Measurements from ENCODE around the gene FBXL12. TPM values are rescaled to one million over a fixed set of nuclear protein-coding genes. Genes with fewer than 3 reads are reported as not detected.
"Not testable (repeated sequence)": the region's sequence is repeated elsewhere in the genome, so short reads cannot be mapped to it uniquely, and the experiment has no call there.

FBXL12 gene
- total and polyA plus RNA-seq, 5 experiments from 2014 or later: 8.3 to 42.1 (median 15.6) TPM

DNA sequence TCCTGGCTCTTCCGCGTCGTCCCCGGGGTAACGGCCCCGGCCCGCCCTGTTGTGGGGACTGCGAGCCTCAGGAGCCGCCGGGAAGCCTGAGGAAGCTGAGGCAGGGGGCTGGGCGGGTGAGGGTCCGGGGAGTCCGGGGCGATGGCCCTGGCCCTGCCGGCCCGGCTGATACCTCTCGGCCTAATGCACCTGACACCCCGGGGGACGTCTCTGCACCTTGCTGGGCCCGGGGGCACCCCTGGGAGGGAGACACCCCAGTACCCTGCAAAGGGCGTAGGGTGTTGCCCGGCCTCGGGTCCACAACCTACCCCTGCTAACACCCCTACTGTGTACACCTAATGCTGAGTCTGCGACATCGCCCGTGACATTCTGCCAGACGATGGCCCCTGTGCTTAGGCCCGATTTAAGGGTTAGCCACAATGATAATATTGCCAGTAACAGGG is 16.6 kb upstream of the FBXL12 start:
- Mint-ChIP-seq H3K27ac (peak overlapping the region in 7 of 10 donors; percentile 61 to 92 (median 78)), H3K4me3 (peak overlapping the region; percentile 82 to 97 (median 89)), H3K9me3 (no peaks in the 10 kb centered on the region), H3K4me1 (peaks cover 6 to 30% (median 13%) of the 10 kb centered on the region in 4 donors), H3K36me3 (peaks cover 0 to 28% (median 5%) of the 10 kb centered on the region in 3 donors), H3K27me3 (no peaks in the 10 kb centered on the region)
- DNase-seq (peak in 1 of 10 donors; percentile 23), ATAC-seq (no peak)
- POLR2A ChIA-PET: interaction anchor here (0.5 to 1.9 kb wide), 9 partner anchors 7 to 307 kb away, joined by 3 to 12 read pairs (median 6); partner anchors contain the start of gene UBL5

DNA sequence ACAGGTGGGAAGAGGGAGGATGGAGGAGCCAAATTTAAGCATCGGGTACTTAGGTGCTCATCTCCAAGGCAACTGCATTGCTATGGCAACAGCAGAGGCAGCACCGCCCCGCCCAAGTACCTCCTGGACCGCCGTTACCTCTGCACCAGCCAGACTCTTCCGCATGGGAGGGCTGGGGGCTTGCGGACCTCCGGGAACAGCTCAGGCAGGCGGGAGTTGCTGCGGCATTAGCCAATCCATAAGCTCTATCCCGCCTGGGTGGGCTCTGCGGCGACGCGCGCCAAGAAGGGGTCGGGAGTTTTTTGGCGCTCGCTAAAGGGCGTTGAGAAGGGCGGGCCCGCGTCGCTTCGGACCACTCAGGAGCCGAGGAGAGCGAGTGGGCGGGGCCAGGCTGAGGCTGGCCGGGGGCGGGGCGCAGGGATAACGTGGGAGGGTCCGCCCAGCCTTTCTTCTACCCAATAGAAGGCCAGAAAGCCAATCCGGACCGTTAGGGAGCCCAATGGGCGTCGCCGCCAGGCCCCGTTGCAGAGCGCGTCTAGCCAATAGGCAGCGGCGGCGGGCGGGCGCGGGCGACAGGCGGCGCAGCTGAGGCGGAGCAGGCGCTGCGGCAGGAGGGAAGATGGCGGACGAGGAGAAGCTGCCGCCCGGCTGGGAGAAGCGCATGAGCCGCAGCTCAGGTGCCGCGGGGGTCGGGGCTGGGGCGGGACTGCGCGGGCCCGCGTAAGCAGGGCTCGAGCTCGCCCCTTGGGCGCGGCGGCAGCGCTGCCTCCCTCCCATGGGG is 16.0 kb upstream of the FBXL12 start, which contains the start of gene PIN1:
TSS of gene PIN1 (plus strand) at position 593 of the 781 bp plus-strand sequence. CDS start at position 620, 27 bp downstream.
- peak; percentile 97 to 100 (median 99) for DNase-seq
- H3K27me3 Mint-ChIP-seq: no peaks in the 10 kb centered on the region
- no peaks in the 10 kb centered on the region for H3K9me3 Mint-ChIP-seq
- H3K36me3 Mint-ChIP-seq: peaks cover 0 to 28% (median 2%) of the 10 kb centered on the region in 3 donors
- peaks cover 7 to 30% (median 14%) of the 10 kb centered on the region in 4 donors for H3K4me1 Mint-ChIP-seq
- ATAC-seq: peak; percentile 96
- H3K27ac Mint-ChIP-seq: peak within 1 kb of the TSS; percentile 77 to 98 (median 94)
- POLR2A ChIA-PET: interaction anchor here (0.5 to 1.9 kb wide), 12 partner anchors 8 to 308 kb away, joined by 3 to 12 read pairs (median 4); partner anchors contain the start of genes FBXL12 and ZNF846
- H3K4me3 Mint-ChIP-seq: peak within 1 kb of the TSS; percentile 89 to 97 (median 94)

- no peaks in the 10 kb centered on the region for H3K27me3 Mint-ChIP-seq
- H3K36me3 Mint-ChIP-seq: peaks cover 0 to 25% (median 4%) of the 10 kb centered on the region in 3 donors
- peak overlapping the region; percentile 89 to 97 (median 94) for H3K4me3 Mint-ChIP-seq
- POLR2A ChIA-PET: interaction anchor here (0.7 to 1.9 kb wide), 6 partner anchors 15 to 308 kb away, joined by 3 to 12 read pairs (median 6); partner anchors contain the start of gene FBXL12
- ATAC-seq: no peak
- peak overlapping the region; percentile 77 to 98 (median 94) for H3K27ac Mint-ChIP-seq
- no peaks in the 10 kb centered on the region for H3K9me3 Mint-ChIP-seq
- DNase-seq: no peak
- peaks cover 8 to 36% (median 16%) of the 10 kb centered on the region in 4 donors for H3K4me1 Mint-ChIP-seq
Measured at GRCh38 chr19:9834307-9834725, 15.4 kb upstream of the FBXL12 start.

GRCh38 chr19:9828551-9829063 is 9.7 kb upstream of the FBXL12 start:
- peaks cover 14 to 40% (median 28%) of the 10 kb centered on the region in 4 donors for H3K4me1 Mint-ChIP-seq
- no peaks in the 10 kb centered on the region for H3K27me3 Mint-ChIP-seq
- POLR2A ChIA-PET: interaction anchor here (1.1 to 3.0 kb wide), 7 partner anchors 8 to 519 kb away, joined by 3 to 23 read pairs (median 7); partner anchors contain the start of genes FBXL12 and ZNF699
- no peak for ATAC-seq
- peaks cover 0 to 17% (median 5%) of the 10 kb centered on the region in 3 donors for H3K36me3 Mint-ChIP-seq
- H3K4me3 Mint-ChIP-seq: peak overlapping the region; percentile 98 to 100 (median 100)
- no peaks in the 10 kb centered on the region for H3K9me3 Mint-ChIP-seq
- DNase-seq: no peak
- peak overlapping the region in 9 of 10 donors; percentile 80 to 99 (median 99) for H3K27ac Mint-ChIP-seq

- peak within 1 kb of the TSS; percentile 98 to 100 (median 100) for H3K4me3 Mint-ChIP-seq
- peaks cover 14 to 41% (median 29%) of the 10 kb centered on the region in 4 donors for H3K4me1 Mint-ChIP-seq
- H3K27ac Mint-ChIP-seq: peak within 1 kb of the TSS; percentile 98 to 99 (median 99)
- ATAC-seq (peak; percentile 95 to 98), DNase-seq (peak; percentile 74 to 94 (median 86))
- POLR2A ChIA-PET: interaction anchor here (0.6 to 3.0 kb wide), 16 partner anchors 8 to 518 kb away, joined by 3 to 23 read pairs (median 4); partner anchors contain the start of genes FBXL12, PIN1, ZNF266 and ZNF699
- H3K36me3 Mint-ChIP-seq: peaks cover 0 to 17% (median 6%) of the 10 kb centered on the region in 3 donors
- no peaks in the 10 kb centered on the region for H3K9me3 Mint-ChIP-seq
- H3K27me3 Mint-ChIP-seq: no peaks in the 10 kb centered on the region
Measured at GRCh38 chr19:9827289-9828238, 8.7 kb upstream of the FBXL12 start, which contains the start of gene UBL5. Gene UBL5, plus strand, starts transcription at chr19:9827918. Its CDS starts 420 bp downstream, at chr19:9828338.

DNA sequence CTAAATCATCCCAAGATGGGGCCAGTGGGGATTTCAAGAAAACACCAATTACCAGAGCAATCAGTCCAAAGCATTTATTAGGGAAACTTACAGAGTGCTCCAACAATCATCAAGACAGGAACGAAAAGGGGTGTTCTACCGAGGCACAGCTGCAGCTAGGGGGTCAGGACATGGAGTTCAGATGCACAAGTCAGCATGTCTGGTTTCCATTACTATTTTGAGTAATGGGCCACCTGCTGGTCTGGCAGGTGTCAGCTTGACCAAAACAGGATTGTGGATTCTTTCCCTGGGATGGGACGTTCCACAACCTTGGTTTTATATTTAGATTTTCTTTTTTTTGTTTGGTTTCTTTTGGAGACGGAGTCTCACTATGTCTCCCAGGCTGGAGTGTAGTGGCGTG is 4.9 kb upstream of the FBXL12 start:
- H3K4me3 Mint-ChIP-seq: peak overlapping the region in 1 of 10 donors; percentile 44
- POLR2A ChIA-PET: no interaction called here
- ATAC-seq (no peak), DNase-seq (no peak)
- peaks cover 0 to 4% (median 4%) of the 10 kb centered on the region in 3 donors for H3K36me3 Mint-ChIP-seq
- H3K9me3 Mint-ChIP-seq: no peaks in the 10 kb centered on the region
- H3K27me3 Mint-ChIP-seq: no peaks in the 10 kb centered on the region
- H3K27ac Mint-ChIP-seq: peak overlapping the region in 1 of 10 donors; percentile 49
- H3K4me1 Mint-ChIP-seq: peaks cover 12 to 42% (median 32%) of the 10 kb centered on the region in 4 donors

DNA sequence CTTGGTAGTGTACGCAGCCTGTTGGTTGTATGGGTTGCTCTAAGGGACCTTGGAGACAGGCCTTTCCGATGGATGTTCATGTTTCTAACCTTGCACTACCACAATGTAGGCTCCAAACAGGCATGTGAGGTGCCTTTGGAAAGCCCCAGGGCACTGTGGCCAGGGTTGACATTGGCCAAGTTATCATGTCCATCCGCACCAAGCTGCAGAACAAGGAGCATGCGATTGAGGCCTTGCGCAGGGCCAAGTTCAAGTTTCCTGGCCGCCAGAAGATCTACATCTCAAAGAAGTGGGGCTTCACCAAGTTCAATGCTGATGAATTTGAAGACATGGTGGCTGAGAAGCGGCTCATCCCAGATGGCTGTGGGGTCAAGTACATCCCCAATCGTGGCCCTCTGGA is 1.2 kb upstream of the FBXL12 start:
- H3K4me1 Mint-ChIP-seq: peaks cover 11 to 37% (median 32%) of the 10 kb centered on the region in 4 donors
- H3K9me3 Mint-ChIP-seq, ATAC-seq, H3K27me3 Mint-ChIP-seq, POLR2A ChIA-PET, DNase-seq: not testable (repeated sequence)
- H3K27ac Mint-ChIP-seq: peak overlapping the region in 9 of 10 donors; percentile 83 to 98 (median 92)
- H3K36me3 Mint-ChIP-seq: peaks cover 4 to 18% (median 15%) of the 10 kb centered on the region in 3 donors
- H3K4me3 Mint-ChIP-seq: peak overlapping the region in 9 of 10 donors; percentile 89 to 94 (median 91)

DNA sequence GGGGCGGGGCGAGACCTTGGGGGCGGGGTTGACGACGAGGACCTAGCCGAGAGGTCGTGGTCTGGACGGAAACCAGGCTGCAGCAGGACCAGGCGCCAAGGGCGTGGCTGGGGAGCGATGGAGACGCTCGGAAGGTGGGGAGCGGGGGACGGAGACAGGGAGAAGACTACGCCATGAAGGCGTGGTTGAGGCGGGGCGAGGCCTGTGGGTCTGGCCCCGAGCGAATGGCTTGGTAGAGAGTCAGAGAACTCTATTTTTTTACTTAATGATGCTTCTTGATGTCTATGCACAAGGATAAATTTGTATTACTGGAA is 674 bp upstream of the FBXL12 start:
- peak overlapping the region; percentile 83 to 98 (median 93) for H3K27ac Mint-ChIP-seq
- H3K27me3 Mint-ChIP-seq: no peaks in the 10 kb centered on the region
- peak overlapping the region; percentile 89 to 94 (median 92) for H3K4me3 Mint-ChIP-seq
- ATAC-seq (peak in 1 of 2 donors; percentile 21), DNase-seq (no peak)
- POLR2A ChIA-PET: interaction anchor here (0.6 to 2.2 kb wide), 15 partner anchors 8 to 385 kb away, joined by 3 to 23 read pairs (median 5); partner anchors contain the start of genes PIN1, UBL5 and ZNF846
- peaks cover 4 to 22% (median 20%) of the 10 kb centered on the region in 3 donors for H3K36me3 Mint-ChIP-seq
- H3K9me3 Mint-ChIP-seq: peaks cover 0 to 5% (median 0%) of the 10 kb centered on the region in 9 donors
- peaks cover 13 to 41% (median 34%) of the 10 kb centered on the region in 4 donors for H3K4me1 Mint-ChIP-seq

GRCh38 chr19:9818175-9818733 is 625 bp downstream of the FBXL12 start:
- peaks cover 0 to 6% (median 0%) of the 10 kb centered on the region in 9 donors for H3K9me3 Mint-ChIP-seq
- peak overlapping the region; percentile 89 to 94 (median 92) for H3K4me3 Mint-ChIP-seq
- peak in 1 of 10 donors; percentile 20 for DNase-seq
- peaks cover 13 to 42% (median 33%) of the 10 kb centered on the region in 4 donors for H3K4me1 Mint-ChIP-seq
- ATAC-seq: no peak
- POLR2A ChIA-PET: interaction anchor here (0.6 to 2.2 kb wide), 21 partner anchors 9 to 1302 kb away, joined by 3 to 23 read pairs (median 4); partner anchors contain the start of genes PIN1, UBL5 and ZNF846
- H3K27me3 Mint-ChIP-seq: no peaks in the 10 kb centered on the region
- H3K27ac Mint-ChIP-seq: peak overlapping the region; percentile 83 to 98 (median 93)
- peaks cover 4 to 28% (median 25%) of the 10 kb centered on the region in 3 donors for H3K36me3 Mint-ChIP-seq

DNA sequence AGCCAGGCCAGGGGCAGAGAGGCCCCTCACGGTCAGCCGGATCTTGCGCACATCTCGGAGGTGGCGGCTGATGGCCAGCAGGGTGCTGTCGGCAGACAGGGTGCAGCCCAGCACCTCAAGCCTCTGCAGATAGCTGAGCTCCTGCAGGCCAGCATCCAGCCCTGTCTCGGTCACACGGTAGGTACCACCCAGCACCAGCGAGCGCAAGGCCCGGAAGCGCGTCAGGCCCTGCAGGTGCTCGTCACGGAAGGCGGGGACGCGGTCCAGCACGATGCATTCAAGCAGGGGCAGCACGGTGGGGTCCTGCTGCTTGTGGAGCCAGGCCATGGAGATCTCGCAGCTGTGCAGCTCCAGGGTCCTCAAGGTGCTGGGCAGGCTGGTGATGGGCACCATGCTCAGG is 7.7 kb downstream of the FBXL12 start:
- DNase-seq (no peak), ATAC-seq (no peak)
- Mint-ChIP-seq H3K27ac (no peak overlapping the region), H3K27me3 (no peaks in the 10 kb centered on the region), H3K4me3 (no peak overlapping the region), H3K9me3 (peaks cover 0 to 2% (median 0%) of the 10 kb centered on the region in 9 donors), H3K36me3 (peaks cover under 1 to 39% (median 23%) of the 10 kb centered on the region in 3 donors), H3K4me1 (peaks cover 16 to 50% (median 35%) of the 10 kb centered on the region in 4 donors)
- POLR2A ChIA-PET: interaction anchor here (3.6 kb wide), 1 partner anchor 8 kb away, joined by 14 read pairs; the partner anchor contains the start of gene FBXL12
